ENCODE data around the gene PSME2. TPM values are rescaled to one million over a fixed set of nuclear protein-coding genes. Genes with fewer than 3 reads are reported as not detected.

Gene PSME2
- total RNA-seq, 1 experiment from 2014 or later, result 172 TPM

DNA sequence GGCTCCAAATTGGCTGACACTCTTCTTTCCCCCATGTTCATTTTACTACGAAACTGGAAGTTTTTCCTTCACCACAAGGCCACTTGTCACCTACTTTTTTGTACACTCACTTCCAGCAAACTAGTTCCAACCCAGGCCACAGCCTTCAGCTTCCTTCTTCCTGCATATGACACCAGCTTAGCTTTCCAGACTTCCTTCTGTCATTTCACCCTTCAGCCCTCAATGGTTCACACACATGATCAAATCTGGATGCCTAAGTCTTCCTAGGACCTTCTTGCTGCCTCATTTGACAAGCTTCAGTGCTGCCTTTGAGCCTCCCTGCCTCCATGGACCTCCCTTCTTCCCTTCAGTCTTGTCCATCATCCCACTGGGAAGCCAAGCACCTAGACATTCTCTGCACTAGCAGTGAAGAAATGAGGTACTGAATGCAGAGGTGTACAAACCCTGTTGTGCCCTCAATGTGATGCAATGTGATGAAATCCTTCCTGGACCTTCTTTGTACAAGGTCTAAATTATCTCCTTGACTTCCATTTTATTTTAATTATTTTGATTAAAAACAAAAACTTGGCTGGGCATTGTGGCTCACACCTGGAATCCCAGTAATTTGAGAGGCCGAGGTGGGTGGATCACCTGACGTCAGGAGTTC lies 21.2 kb upstream of the PSME2 start:
- CTCF ChIA-PET, result no interaction called here
- Histone ChIP-seq H3K9me3 (ENCODE audit: low read depth, low read length, poor library complexity, severe bottlenecking) (no peaks in the 10 kb centered on the region), H3K36me3 (ENCODE audit: insufficient read depth, low read length, poor library complexity, severe bottlenecking) (peaks cover 11% of the 10 kb centered on the region), H3K4me1 (ENCODE audit: insufficient read depth, low read length, poor library complexity, severe bottlenecking) (no peaks in the 10 kb centered on the region), H3K4me3 (ENCODE audit: low read depth, low read length, poor library complexity, severe bottlenecking) (no peak overlapping the region), H3K27ac (ENCODE audit: low read depth, low read length, poor library complexity, severe bottlenecking) (peak overlapping the region; percentile 37), H3K27me3 (replicated peaks; ENCODE audit: insufficient read depth, low read depth, low read length, poor library complexity) (no peaks in the 10 kb centered on the region)
- POLR2A ChIA-PET (ENCODE audit: low non-redundant PET), result no interaction called here
- intact Hi-C loops (cut with micrococcal nuclease; ENCODE audit: unreplicated experiment), result no loop called here
- BruUV-seq (replicated peaks), result no TSS peak
- no peak for DNase-seq (ENCODE audit: low spot score)
- TF ChIP-seq EZH2 (IDR thresholded peaks at IDR 0.05; ENCODE audit: borderline replicate concordance, low read depth, low read length, poor library complexity, severe bottlenecking), result no peak
- TF ChIP-seq, protein P1, sequence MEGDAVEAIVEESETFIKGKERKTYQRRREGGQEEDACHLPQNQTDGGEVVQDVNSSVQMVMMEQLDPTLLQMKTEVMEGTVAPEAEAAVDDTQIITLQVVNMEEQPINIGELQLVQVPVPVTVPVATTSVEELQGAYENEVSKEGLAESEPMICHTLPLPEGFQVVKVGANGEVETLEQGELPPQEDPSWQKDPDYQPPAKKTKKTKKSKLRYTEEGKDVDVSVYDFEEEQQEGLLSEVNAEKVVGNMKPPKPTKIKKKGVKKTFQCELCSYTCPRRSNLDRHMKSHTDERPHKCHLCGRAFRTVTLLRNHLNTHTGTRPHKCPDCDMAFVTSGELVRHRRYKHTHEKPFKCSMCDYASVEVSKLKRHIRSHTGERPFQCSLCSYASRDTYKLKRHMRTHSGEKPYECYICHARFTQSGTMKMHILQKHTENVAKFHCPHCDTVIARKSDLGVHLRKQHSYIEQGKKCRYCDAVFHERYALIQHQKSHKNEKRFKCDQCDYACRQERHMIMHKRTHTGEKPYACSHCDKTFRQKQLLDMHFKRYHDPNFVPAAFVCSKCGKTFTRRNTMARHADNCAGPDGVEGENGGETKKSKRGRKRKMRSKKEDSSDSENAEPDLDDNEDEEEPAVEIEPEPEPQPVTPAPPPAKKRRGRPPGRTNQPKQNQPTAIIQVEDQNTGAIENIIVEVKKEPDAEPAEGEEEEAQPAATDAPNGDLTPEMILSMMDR (conservative IDR thresholded peaks at IDR 0.05; ENCODE audit: low read depth, low read length), result no peak

GRCh38 chr14:24165785-24166184 lies 19.4 kb upstream of the PSME2 start:
- no TSS peak for BruUV-seq (replicated peaks)
- no peak for TF ChIP-seq EZH2 (IDR thresholded peaks at IDR 0.05; ENCODE audit: borderline replicate concordance, low read depth, low read length, poor library complexity, severe bottlenecking)
- TF ChIP-seq, protein P1 (conservative IDR thresholded peaks at IDR 0.05; ENCODE audit: low read depth, low read length), result no peak
- DNase-seq (ENCODE audit: low spot score), result no peak
- H3K4me3 ChIP-seq (ENCODE audit: low read depth, low read length, poor library complexity, severe bottlenecking), result no peak overlapping the region
- peaks cover 12% of the 10 kb centered on the region for H3K36me3 ChIP-seq (ENCODE audit: insufficient read depth, low read length, poor library complexity, severe bottlenecking)
- POLR2A ChIA-PET (ENCODE audit: low non-redundant PET), result no interaction called here
- H3K4me1 ChIP-seq (ENCODE audit: insufficient read depth, low read length, poor library complexity, severe bottlenecking), result peaks cover 8% of the 10 kb centered on the region
- H3K27ac ChIP-seq (ENCODE audit: low read depth, low read length, poor library complexity, severe bottlenecking), result no peak overlapping the region
- no peaks in the 10 kb centered on the region for H3K27me3 ChIP-seq (replicated peaks; ENCODE audit: insufficient read depth, low read depth, low read length, poor library complexity)
- CTCF ChIA-PET, result no interaction called here
- intact Hi-C loops (cut with micrococcal nuclease; ENCODE audit: unreplicated experiment), result no loop called here
- H3K9me3 ChIP-seq (ENCODE audit: low read depth, low read length, poor library complexity, severe bottlenecking), result no peaks in the 10 kb centered on the region

DNA sequence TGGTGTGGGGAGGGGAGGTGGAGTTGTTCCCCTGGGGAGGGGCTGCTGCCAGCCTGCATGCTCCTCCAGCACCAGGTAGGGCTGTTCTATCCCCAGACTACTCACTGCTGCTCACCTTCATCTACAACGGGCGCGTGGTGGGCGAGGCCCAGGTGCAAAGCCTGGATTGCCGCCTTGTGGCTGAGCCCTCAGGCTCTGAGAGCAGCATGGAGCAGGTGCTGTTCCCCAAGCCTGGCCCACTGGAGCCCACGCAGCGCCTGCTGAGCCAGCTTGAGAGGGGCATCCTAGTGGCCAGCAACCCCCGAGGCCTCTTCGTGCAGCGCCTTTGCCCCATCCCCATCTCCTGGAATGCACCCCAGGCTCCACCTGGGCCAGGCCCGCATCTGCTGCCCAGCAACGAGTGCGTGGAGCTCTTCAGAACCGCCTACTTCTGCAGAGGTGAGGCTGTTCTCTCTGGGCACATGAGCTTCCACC lies 18.1 kb upstream of the PSME2 start:
- no peak overlapping the region for H3K4me3 ChIP-seq (ENCODE audit: low read depth, low read length, poor library complexity, severe bottlenecking)
- POLR2A ChIA-PET (ENCODE audit: low non-redundant PET), result no interaction called here
- CTCF ChIA-PET, result no interaction called here
- no peaks in the 10 kb centered on the region for H3K9me3 ChIP-seq (ENCODE audit: low read depth, low read length, poor library complexity, severe bottlenecking)
- no peak for DNase-seq (ENCODE audit: low spot score)
- H3K27me3 ChIP-seq (replicated peaks; ENCODE audit: insufficient read depth, low read depth, low read length, poor library complexity), result no peaks in the 10 kb centered on the region
- no TSS peak for BruUV-seq (replicated peaks)
- peaks cover 8% of the 10 kb centered on the region for H3K4me1 ChIP-seq (ENCODE audit: insufficient read depth, low read length, poor library complexity, severe bottlenecking)
- no peak for TF ChIP-seq EZH2 (IDR thresholded peaks at IDR 0.05; ENCODE audit: borderline replicate concordance, low read depth, low read length, poor library complexity, severe bottlenecking)
- TF ChIP-seq, protein P1 (conservative IDR thresholded peaks at IDR 0.05; ENCODE audit: low read depth, low read length), result no peak
- H3K36me3 ChIP-seq (ENCODE audit: insufficient read depth, low read length, poor library complexity, severe bottlenecking), result peaks cover 18% of the 10 kb centered on the region
- no peak overlapping the region for H3K27ac ChIP-seq (ENCODE audit: low read depth, low read length, poor library complexity, severe bottlenecking)
- intact Hi-C loops (cut with micrococcal nuclease; ENCODE audit: unreplicated experiment), result no loop called here

All from A673 (cell line).